ENCODE data around the gene SEPHS2.
"Not testable (repeated sequence)": the region's sequence is repeated elsewhere in the genome, so short reads cannot be mapped to it uniquely, and the experiment has no call there.

Gene SEPHS2

GRCh38 chr16:30398661-30399434 lies 46.8 kb downstream of the SEPHS2 start:
- no peak for DNase-seq (ENCODE audit: low read depth, low spot score)

- no peak for DNase-seq (ENCODE audit: low read depth, low spot score)
These were observed 47.7 kb downstream of the SEPHS2 start for GRCh38 chr16:30397776-30398660.

GRCh38 chr16:30397056-30397455 lies 48.6 kb downstream of the SEPHS2 start:
- no peak for DNase-seq (ENCODE audit: low read depth, low spot score)

GRCh38 chr16:30396627-30397026 lies 49.0 kb downstream of the SEPHS2 start:
- not testable (repeated sequence) for DNase-seq (ENCODE audit: low read depth, low spot score)

GRCh38 chr16:30395992-30396585 lies 49.6 kb downstream of the SEPHS2 start:
- no peak for DNase-seq (ENCODE audit: low read depth, low spot score)

- no peak for DNase-seq (ENCODE audit: low read depth, low spot score)
These were observed 50.3 kb downstream of the SEPHS2 start, which contains the start of gene ZNF48 for GRCh38 chr16:30395155-30395991. TSS of gene ZNF48 (plus strand) at chr16:30395420. CDS start at chr16:30395795, 375 bp downstream.

GRCh38 chr16:30394592-30395154 lies 51.0 kb downstream of the SEPHS2 start:
- no peak for DNase-seq (ENCODE audit: low read depth, low spot score)

All from brain pericyte (primary cell).